ENCODE data around the gene SUPT20H. TPM values are rescaled to one million over a fixed set of nuclear protein-coding genes. Genes with fewer than 3 reads are reported as not detected.

Gene SUPT20H
- total RNA-seq, 1 experiment from 2014 or later: 42.9 TPM

DNA sequence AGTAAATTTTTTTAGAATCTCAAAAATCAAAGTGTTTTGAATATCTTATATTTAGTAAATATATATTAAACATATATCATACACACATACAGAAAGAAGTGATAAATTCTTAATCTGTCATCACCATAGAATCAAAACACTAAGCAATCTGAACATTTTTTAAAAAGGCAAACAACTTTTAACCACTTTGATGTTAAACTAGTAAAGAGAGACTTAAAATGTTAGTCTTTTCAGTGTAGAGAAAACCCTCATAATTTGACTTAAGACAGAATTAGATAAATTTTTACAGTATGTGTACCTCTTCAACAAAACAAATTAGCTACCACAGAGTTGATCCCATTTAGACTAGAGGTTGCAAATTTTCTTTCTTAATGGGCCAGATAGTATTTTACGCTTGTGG, 13.4 kb downstream of the SUPT20H start:
- H3K27ac ChIP-seq (ENCODE audit: low read depth, low read length): no peak overlapping the region
- ATAC-seq (no peak), DNase-seq (ENCODE audit: low read depth, low spot score) (no peak)
- H3K9me3 ChIP-seq (ENCODE audit: control insufficient read depth in 1 of 2, insufficient read depth in 1 of 2, low read depth in 1 of 2, low read length in 2 of 2): no peaks in the 10 kb centered on the region
- BruUV-seq (replicated peaks): no TSS peak
- ChIA-PET POLR2A (no interaction called here), CTCF (no interaction called here), RAD21 (ENCODE audit: low non-redundant PET in 1 of 2, low total read pairs in 2 of 2, uncharacterized antibody in 2 of 2, unreplicated experiment in 2 of 2) (no interaction called here)
- peaks cover 27 to 57% of the 10 kb centered on the region in 2 experiments for H3K36me3 ChIP-seq (ENCODE audit: control insufficient read depth in 1 of 2, insufficient read depth in 2 of 2, low read length in 2 of 2)
- peaks cover 10% of the 10 kb centered on the region; the same call in 1 of the 2 replicates for H4K20me1 ChIP-seq (ENCODE audit: insufficient read depth)
- no peak overlapping the region for H3K9ac ChIP-seq (ENCODE audit: low read length)
- no peaks in the 10 kb centered on the region for H3K4me1 ChIP-seq (ENCODE audit: control insufficient read depth in 1 of 2, insufficient read depth in 2 of 2, low read length in 2 of 2)
- H3K9me2 ChIP-seq (ENCODE audit: insufficient read depth): no peaks in the 10 kb centered on the region
- TF ChIP-seq SIN3A (IDR thresholded peaks at IDR 0.05; ENCODE audit: low read depth): no peak
- no peak for TF ChIP-seq POLR2AphosphoS5 (IDR thresholded peaks at IDR 0.05; ENCODE audit: low read depth, low read length)
- TF ChIP-seq, protein P1, sequence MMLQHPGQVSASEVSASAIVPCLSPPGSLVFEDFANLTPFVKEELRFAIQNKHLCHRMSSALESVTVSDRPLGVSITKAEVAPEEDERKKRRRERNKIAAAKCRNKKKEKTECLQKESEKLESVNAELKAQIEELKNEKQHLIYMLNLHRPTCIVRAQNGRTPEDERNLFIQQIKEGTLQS (IDR thresholded peaks at IDR 0.05): no peak
- TF ChIP-seq TCF7L2 (IDR thresholded peaks at IDR 0.05; ENCODE audit: borderline replicate concordance, extremely low read depth, insufficient read depth, insufficient read length): no peak
- TF ChIP-seq, protein P2, sequence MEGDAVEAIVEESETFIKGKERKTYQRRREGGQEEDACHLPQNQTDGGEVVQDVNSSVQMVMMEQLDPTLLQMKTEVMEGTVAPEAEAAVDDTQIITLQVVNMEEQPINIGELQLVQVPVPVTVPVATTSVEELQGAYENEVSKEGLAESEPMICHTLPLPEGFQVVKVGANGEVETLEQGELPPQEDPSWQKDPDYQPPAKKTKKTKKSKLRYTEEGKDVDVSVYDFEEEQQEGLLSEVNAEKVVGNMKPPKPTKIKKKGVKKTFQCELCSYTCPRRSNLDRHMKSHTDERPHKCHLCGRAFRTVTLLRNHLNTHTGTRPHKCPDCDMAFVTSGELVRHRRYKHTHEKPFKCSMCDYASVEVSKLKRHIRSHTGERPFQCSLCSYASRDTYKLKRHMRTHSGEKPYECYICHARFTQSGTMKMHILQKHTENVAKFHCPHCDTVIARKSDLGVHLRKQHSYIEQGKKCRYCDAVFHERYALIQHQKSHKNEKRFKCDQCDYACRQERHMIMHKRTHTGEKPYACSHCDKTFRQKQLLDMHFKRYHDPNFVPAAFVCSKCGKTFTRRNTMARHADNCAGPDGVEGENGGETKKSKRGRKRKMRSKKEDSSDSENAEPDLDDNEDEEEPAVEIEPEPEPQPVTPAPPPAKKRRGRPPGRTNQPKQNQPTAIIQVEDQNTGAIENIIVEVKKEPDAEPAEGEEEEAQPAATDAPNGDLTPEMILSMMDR (IDR thresholded peaks at IDR 0.05 in 2 of 3, conservative IDR thresholded peaks at IDR 0.05 in 1 of 3; ENCODE audit: borderline replicate concordance in 1 of 3, insufficient read depth in 1 of 3, low read depth in 2 of 3, low read length in 2 of 3): no peak
- TF ChIP-seq POLR2A (IDR thresholded peaks at IDR 0.05; ENCODE audit: borderline replicate concordance, extremely low read depth, insufficient read depth, insufficient read length): no peak
- no peak for TF ChIP-seq ZNF274 (IDR thresholded peaks at IDR 0.05; ENCODE audit: low read depth, low read length)
- no peak for TF ChIP-seq CBX3 (IDR thresholded peaks at IDR 0.05; ENCODE audit: low read depth)
- TF ChIP-seq FOSL1 (IDR thresholded peaks at IDR 0.05; ENCODE audit: low read depth): no peak
- no peak for TF ChIP-seq CEBPB (IDR thresholded peaks at IDR 0.05; ENCODE audit: low read depth)
- no peak for TF ChIP-seq JUND (IDR thresholded peaks at IDR 0.05)
- no peak for TF ChIP-seq EGR1 (IDR thresholded peaks at IDR 0.05; ENCODE audit: low read depth)
- H3K4me3 ChIP-seq (replicated peaks in 1 of 2; ENCODE audit: low read depth in 1 of 2, low read length in 2 of 2): no peak overlapping the region
- H3K79me2 ChIP-seq (ENCODE audit: insufficient read depth, low read length): peaks cover 53% of the 10 kb centered on the region
- no peak overlapping the region for H2AFZ ChIP-seq (ENCODE audit: low read depth, low read length, poor library complexity, severe bottlenecking)
- H3K4me2 ChIP-seq (ENCODE audit: low read length): no peak overlapping the region
- H3K27me3 ChIP-seq (ENCODE audit: insufficient read depth, low read length): no peaks in the 10 kb centered on the region
- intact Hi-C loops (cut with micrococcal nuclease): loop anchor here (5.0 kb wide), 1 partner anchor 34 kb away; no protein-coding TSS in a partner anchor
